Activated T-cell treated with anti-CD3 and anti-CD28 coated beads, Interleukin-2, amount 50 U/mL, for 4 hours (primary cell): ENCODE data around the gene ITGB5. TPM values are rescaled to one million over a fixed set of nuclear protein-coding genes. Genes with fewer than 3 reads are reported as not detected.

Source experiments
- ATAC-seq, 2 donors: fragments of 200-7000 bp; cut with Tn5 transposase; one replicate each; pipeline ENCODE4 v1.10.0; 2021
- DNase-seq: peaks from one replicate; pipeline ENCODE4 v3.0.0-alpha.2; 2020
- H3K27me3 Mint-ChIP-seq: one replicate; pipeline ENCODE4 v1.8.0; 2021; ENCODE audit warnings: low read depth, mixed read lengths
- H3K36me3 Mint-ChIP-seq: one replicate; pipeline ENCODE4 v1.8.0; 2022; ENCODE audit warnings: mixed read lengths; ENCODE audit not compliant: insufficient read depth
- H3K4me1 Mint-ChIP-seq: one replicate; pipeline ENCODE4 v1.8.0; 2021; ENCODE audit warnings: low read depth, mixed read lengths
- H3K4me3 Mint-ChIP-seq: one replicate; pipeline ENCODE4 v1.8.0; 2021; ENCODE audit warnings: mild to moderate bottlenecking, moderate library complexity, mixed read lengths
- H3K9me3 Mint-ChIP-seq: one replicate; pipeline ENCODE4 v1.8.0; 2021; ENCODE audit warnings: mixed read lengths
- total RNA-seq, 3 donors: library from RNA; stranded (reverse); gene quantifications; one replicate each; pipeline ENCODE4 v1.2.1, GENCODE V29; 2021

Gene ITGB5
- total RNA-seq, 3 donors from 2014 or later: 0.71 to 0.87 (median 0.71) TPM

GRCh38 chr3:124859025-124859424 is 28.1 kb downstream of the ITGB5 start:
- ATAC-seq: no peak
- DNase-seq: no peak
- Mint-ChIP-seq H3K4me1 (no peaks in the 10 kb centered on the region), H3K4me3 (no peak overlapping the region), H3K9me3 (no peaks in the 10 kb centered on the region), H3K36me3 (no peaks in the 10 kb centered on the region), H3K27me3 (peaks cover 11% of the 10 kb centered on the region)

GRCh38 chr3:124858275-124858674 is 28.9 kb downstream of the ITGB5 start:
- Mint-ChIP-seq H3K36me3 (no peaks in the 10 kb centered on the region), H3K27me3 (peaks cover 12% of the 10 kb centered on the region), H3K9me3 (no peaks in the 10 kb centered on the region), H3K4me3 (no peak overlapping the region), H3K4me1 (no peaks in the 10 kb centered on the region)
- ATAC-seq: no peak
- no peak for DNase-seq

GRCh38 chr3:124856677-124857076 is 30.5 kb downstream of the ITGB5 start:
- peaks cover 12% of the 10 kb centered on the region for H3K27me3 Mint-ChIP-seq

GRCh38 chr3:124854009-124854408 is 33.2 kb downstream of the ITGB5 start:
- Mint-ChIP-seq H3K9me3 (no peaks in the 10 kb centered on the region), H3K36me3 (no peaks in the 10 kb centered on the region), H3K4me3 (no peak overlapping the region), H3K4me1 (no peaks in the 10 kb centered on the region), H3K27me3 (peaks cover 12% of the 10 kb centered on the region)
- ATAC-seq: no peak
- no peak for DNase-seq

More at GRCh38 chr3:124856677-124857076, 30.5 kb downstream of the ITGB5 start:
- H3K4me1 Mint-ChIP-seq: no peaks in the 10 kb centered on the region
- no peak overlapping the region for H3K4me3 Mint-ChIP-seq
- ATAC-seq (no peak), DNase-seq (no peak)
- no peaks in the 10 kb centered on the region for H3K9me3 Mint-ChIP-seq
- no peaks in the 10 kb centered on the region for H3K36me3 Mint-ChIP-seq

- no peak overlapping the region for H3K4me3 Mint-ChIP-seq
- no peaks in the 10 kb centered on the region for H3K9me3 Mint-ChIP-seq
- H3K4me1 Mint-ChIP-seq: no peaks in the 10 kb centered on the region
- H3K36me3 Mint-ChIP-seq: no peaks in the 10 kb centered on the region
- peaks cover 12% of the 10 kb centered on the region for H3K27me3 Mint-ChIP-seq
- DNase-seq: no peak
- no peak for ATAC-seq
These were observed 33.7 kb downstream of the ITGB5 start for GRCh38 chr3:124853446-124853845.

- ATAC-seq (no peak), DNase-seq (no peak)
- Mint-ChIP-seq H3K27me3 (peaks cover 12% of the 10 kb centered on the region), H3K36me3 (no peaks in the 10 kb centered on the region), H3K4me3 (no peak overlapping the region), H3K4me1 (no peaks in the 10 kb centered on the region), H3K9me3 (no peaks in the 10 kb centered on the region)
These were observed 35.3 kb downstream of the ITGB5 start for GRCh38 chr3:124851905-124852304.

- H3K27me3 Mint-ChIP-seq: peaks cover 12% of the 10 kb centered on the region
- no peaks in the 10 kb centered on the region for H3K36me3 Mint-ChIP-seq
- no peaks in the 10 kb centered on the region for H3K9me3 Mint-ChIP-seq
- H3K4me1 Mint-ChIP-seq: no peaks in the 10 kb centered on the region
- ATAC-seq: no peak
- H3K4me3 Mint-ChIP-seq: no peak overlapping the region
- DNase-seq: no peak
These were observed 36.0 kb downstream of the ITGB5 start for GRCh38 chr3:124851136-124851535.

GRCh38 chr3:124850633-124851032 is 36.5 kb downstream of the ITGB5 start:
- Mint-ChIP-seq H3K9me3 (no peaks in the 10 kb centered on the region), H3K4me3 (no peak overlapping the region), H3K27me3 (peaks cover 7% of the 10 kb centered on the region), H3K4me1 (no peaks in the 10 kb centered on the region), H3K36me3 (no peaks in the 10 kb centered on the region)
- no peak for DNase-seq
- no peak for ATAC-seq

- peaks cover 5% of the 10 kb centered on the region for H3K27me3 Mint-ChIP-seq
- ATAC-seq: no peak
- no peak for DNase-seq
- H3K36me3 Mint-ChIP-seq: no peaks in the 10 kb centered on the region
- H3K4me1 Mint-ChIP-seq: no peaks in the 10 kb centered on the region
- no peaks in the 10 kb centered on the region for H3K9me3 Mint-ChIP-seq
- H3K4me3 Mint-ChIP-seq: no peak overlapping the region
These were observed 37.0 kb downstream of the ITGB5 start for GRCh38 chr3:124850212-124850611.

GRCh38 chr3:124848300-124848699 is 38.9 kb downstream of the ITGB5 start:
- Mint-ChIP-seq H3K9me3 (no peaks in the 10 kb centered on the region), H3K4me1 (no peaks in the 10 kb centered on the region)

GRCh38 chr3:124847863-124848262 is 39.3 kb downstream of the ITGB5 start:
- no peaks in the 10 kb centered on the region for H3K36me3 Mint-ChIP-seq
- ATAC-seq: no peak

More at GRCh38 chr3:124848300-124848699, 38.9 kb downstream of the ITGB5 start:
- Mint-ChIP-seq H3K27me3 (no peaks in the 10 kb centered on the region), H3K36me3 (no peaks in the 10 kb centered on the region), H3K4me3 (no peak overlapping the region)
- DNase-seq (no peak), ATAC-seq (no peak)

GRCh38 chr3:124847051-124847450 is 40.1 kb downstream of the ITGB5 start:
- Mint-ChIP-seq H3K4me1 (no peaks in the 10 kb centered on the region), H3K9me3 (no peaks in the 10 kb centered on the region), H3K27me3 (peaks cover 1% of the 10 kb centered on the region), H3K36me3 (no peaks in the 10 kb centered on the region), H3K4me3 (no peak overlapping the region)
- ATAC-seq (no peak), DNase-seq (no peak)

More at GRCh38 chr3:124847863-124848262, 39.3 kb downstream of the ITGB5 start:
- no peaks in the 10 kb centered on the region for H3K9me3 Mint-ChIP-seq
- no peak for DNase-seq
- H3K4me3 Mint-ChIP-seq: no peak overlapping the region
- H3K27me3 Mint-ChIP-seq: no peaks in the 10 kb centered on the region
- no peaks in the 10 kb centered on the region for H3K4me1 Mint-ChIP-seq

- no peaks in the 10 kb centered on the region for H3K36me3 Mint-ChIP-seq
- H3K9me3 Mint-ChIP-seq: no peaks in the 10 kb centered on the region
- DNase-seq: no peak
- H3K27me3 Mint-ChIP-seq: peaks cover 1% of the 10 kb centered on the region
- H3K4me1 Mint-ChIP-seq: no peaks in the 10 kb centered on the region
- no peak overlapping the region for H3K4me3 Mint-ChIP-seq
- ATAC-seq: no peak
These were observed 41.0 kb downstream of the ITGB5 start for GRCh38 chr3:124846189-124846588.

- no peaks in the 10 kb centered on the region for H3K4me1 Mint-ChIP-seq
- no peak for DNase-seq
- no peak overlapping the region for H3K4me3 Mint-ChIP-seq
- H3K27me3 Mint-ChIP-seq: peaks cover 1% of the 10 kb centered on the region
- no peak for ATAC-seq
- no peaks in the 10 kb centered on the region for H3K36me3 Mint-ChIP-seq
- H3K9me3 Mint-ChIP-seq: no peaks in the 10 kb centered on the region
These were observed 41.8 kb downstream of the ITGB5 start for GRCh38 chr3:124845406-124845805.

- ATAC-seq (no peak), DNase-seq (no peak)
- H3K27me3 Mint-ChIP-seq: peaks cover 1% of the 10 kb centered on the region
- no peaks in the 10 kb centered on the region for H3K9me3 Mint-ChIP-seq
- H3K36me3 Mint-ChIP-seq: no peaks in the 10 kb centered on the region
- no peaks in the 10 kb centered on the region for H3K4me1 Mint-ChIP-seq
- no peak overlapping the region for H3K4me3 Mint-ChIP-seq
These were observed 43.5 kb downstream of the ITGB5 start for GRCh38 chr3:124843506-124844177.
